Measurements from ENCODE around the gene HM13. TPM values are rescaled to one million over a fixed set of nuclear protein-coding genes. Genes with fewer than 3 reads are reported as not detected.

The HM13 gene
- total and polyA plus RNA-seq, 2 of the 4 experiments (the other 2 are of a cell fraction): 53.2 to 203 TPM

DNA sequence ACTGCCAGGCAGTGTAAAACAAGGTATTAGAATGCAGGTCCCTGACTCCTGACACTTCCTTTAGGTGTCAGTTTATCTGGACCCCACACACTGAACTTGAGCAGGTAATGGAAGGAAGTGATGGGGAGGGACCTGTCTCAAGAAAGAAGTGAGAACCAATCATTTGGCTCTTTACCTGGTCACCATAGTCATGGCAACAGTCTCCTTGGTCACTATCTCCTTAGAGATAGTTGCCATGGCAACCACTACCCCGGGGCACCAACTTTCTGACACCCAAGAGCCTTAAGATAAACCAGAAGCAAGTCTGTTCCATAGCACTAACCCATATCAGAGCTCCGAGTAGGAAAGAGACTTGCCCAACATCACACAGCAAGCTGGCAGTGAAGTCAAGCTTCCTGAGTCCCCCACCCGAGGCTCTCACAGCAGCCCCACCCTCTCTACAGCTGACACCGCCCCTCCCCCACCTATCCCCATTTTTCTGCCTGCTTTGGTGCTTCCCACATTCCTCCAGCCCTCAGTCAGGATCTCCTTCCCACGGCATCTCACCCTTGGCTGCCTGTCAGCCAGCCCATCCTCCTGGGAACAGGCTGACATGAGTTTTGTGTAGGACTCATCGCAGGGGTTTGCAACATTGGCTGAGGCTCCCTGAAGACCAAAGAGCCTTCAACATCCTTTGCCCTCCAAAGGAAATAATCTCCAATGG, 16.3 kb upstream of the HM13 start:
- POLR2A ChIA-PET (ENCODE audit: unreplicated experiment): no interaction called here
- dilution Hi-C loops (cut with HindIII; ENCODE audit: low sequenced_read_pairs, unreplicated experiment) (no loop called here), in situ Hi-C loops (cut with MboI; ENCODE audit: low sequenced_read_pairs) (no loop called here), intact Hi-C loops (cut with micrococcal nuclease) (no loop called here)
- no peak overlapping the region for H4K8ac ChIP-seq (ENCODE audit: low read depth in 2 of 2, low read length in 2 of 2)
- no peaks in the 10 kb centered on the region for H3K79me1 ChIP-seq (ENCODE audit: low read depth in 1 of 2, low read length in 2 of 2)
- no peak overlapping the region for H3K4me3 ChIP-seq (ENCODE audit: insufficient read depth, low read depth, low read length)
- H3K4me1 ChIP-seq (ENCODE audit: control insufficient read depth, insufficient read depth, low read length): 0 out of 2 replicates have a peak, but pooled peaks cover 2% of the 10 kb centered on the region
- CTCF ChIA-PET: interaction anchor here (0.6 kb wide), 1 partner anchor 33 kb away, joined by 3 read pairs; no protein-coding TSS in a partner anchor
- no peak for TF ChIP-seq CHD1 (IDR thresholded peaks at IDR 0.05; ENCODE audit: low read depth, low read length)
- no peak for TF ChIP-seq BHLHE40 (IDR thresholded peaks at IDR 0.05; ENCODE audit: low read depth, low read length)
- TF ChIP-seq CEBPB (IDR thresholded peaks at IDR 0.05; ENCODE audit: low read depth, low read length): no peak
- no peak for TF ChIP-seq NFE2L2 (IDR thresholded peaks at IDR 0.05; ENCODE audit: low read depth, low read length)
- no peak for TF ChIP-seq ELK1 (IDR thresholded peaks at IDR 0.05; ENCODE audit: borderline replicate concordance, low read depth, low read length)
- no peak for TF ChIP-seq RCOR1 (IDR thresholded peaks at IDR 0.05; ENCODE audit: insufficient replicate concordance, low read length)
- TF ChIP-seq MXI1 (IDR thresholded peaks at IDR 0.05; ENCODE audit: borderline replicate concordance, low read depth, low read length): no peak
- TF ChIP-seq, protein P1, sequence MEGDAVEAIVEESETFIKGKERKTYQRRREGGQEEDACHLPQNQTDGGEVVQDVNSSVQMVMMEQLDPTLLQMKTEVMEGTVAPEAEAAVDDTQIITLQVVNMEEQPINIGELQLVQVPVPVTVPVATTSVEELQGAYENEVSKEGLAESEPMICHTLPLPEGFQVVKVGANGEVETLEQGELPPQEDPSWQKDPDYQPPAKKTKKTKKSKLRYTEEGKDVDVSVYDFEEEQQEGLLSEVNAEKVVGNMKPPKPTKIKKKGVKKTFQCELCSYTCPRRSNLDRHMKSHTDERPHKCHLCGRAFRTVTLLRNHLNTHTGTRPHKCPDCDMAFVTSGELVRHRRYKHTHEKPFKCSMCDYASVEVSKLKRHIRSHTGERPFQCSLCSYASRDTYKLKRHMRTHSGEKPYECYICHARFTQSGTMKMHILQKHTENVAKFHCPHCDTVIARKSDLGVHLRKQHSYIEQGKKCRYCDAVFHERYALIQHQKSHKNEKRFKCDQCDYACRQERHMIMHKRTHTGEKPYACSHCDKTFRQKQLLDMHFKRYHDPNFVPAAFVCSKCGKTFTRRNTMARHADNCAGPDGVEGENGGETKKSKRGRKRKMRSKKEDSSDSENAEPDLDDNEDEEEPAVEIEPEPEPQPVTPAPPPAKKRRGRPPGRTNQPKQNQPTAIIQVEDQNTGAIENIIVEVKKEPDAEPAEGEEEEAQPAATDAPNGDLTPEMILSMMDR (conservative IDR thresholded peaks at IDR 0.05; ENCODE audit: low read depth, low read length): no peak
- TF ChIP-seq SMC3 (IDR thresholded peaks at IDR 0.05; ENCODE audit: low read depth, low read length): no peak
- no peak for TF ChIP-seq FOS (IDR thresholded peaks at IDR 0.05; ENCODE audit: low read depth, low read length)
- TF ChIP-seq, protein P2, sequence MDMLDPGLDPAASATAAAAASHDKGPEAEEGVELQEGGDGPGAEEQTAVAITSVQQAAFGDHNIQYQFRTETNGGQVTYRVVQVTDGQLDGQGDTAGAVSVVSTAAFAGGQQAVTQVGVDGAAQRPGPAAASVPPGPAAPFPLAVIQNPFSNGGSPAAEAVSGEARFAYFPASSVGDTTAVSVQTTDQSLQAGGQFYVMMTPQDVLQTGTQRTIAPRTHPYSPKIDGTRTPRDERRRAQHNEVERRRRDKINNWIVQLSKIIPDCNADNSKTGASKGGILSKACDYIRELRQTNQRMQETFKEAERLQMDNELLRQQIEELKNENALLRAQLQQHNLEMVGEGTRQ (IDR thresholded peaks at IDR 0.05; ENCODE audit: low read depth, low read length): no peak
- no peak for TF ChIP-seq RFX5 (IDR thresholded peaks at IDR 0.05; ENCODE audit: low read depth, low read length)
- H3K27me3 ChIP-seq (ENCODE audit: control insufficient read depth, insufficient read depth, low read length): peaks cover 9% of the 10 kb centered on the region
- H2AK5ac ChIP-seq (ENCODE audit: low read depth, low read length): no peak overlapping the region
- H3K18ac ChIP-seq (ENCODE audit: low read depth, low read length): no peak overlapping the region
- DNase-seq (peak; percentile 49), ATAC-seq (ENCODE audit: low read depth) (no peak)
- no peak overlapping the region for H4K5ac ChIP-seq (ENCODE audit: low read depth, low read length)
- H2AFZ ChIP-seq (replicated peaks; ENCODE audit: low read length, poor library complexity): no peak overlapping the region
- H3K9ac ChIP-seq (ENCODE audit: low read depth, low read length): no peak overlapping the region
- no peak overlapping the region for H3K27ac ChIP-seq (ENCODE audit: insufficient read depth, low read length)
- BruUV-seq (replicated peaks): no TSS peak
- no peak overlapping the region for H3K4me2 ChIP-seq (ENCODE audit: low read depth, low read length)
- no peak overlapping the region for H2BK20ac ChIP-seq (ENCODE audit: low read depth, low read length)
- no peak overlapping the region for H2AK9ac ChIP-seq (replicated peaks; ENCODE audit: low read depth, low read length, poor library complexity)
- no peak overlapping the region for H2BK120ac ChIP-seq (ENCODE audit: low read depth, low read length)
- H4K91ac ChIP-seq (ENCODE audit: insufficient read depth, low read depth, low read length): no peak overlapping the region
- no peaks in the 10 kb centered on the region for H4K20me1 ChIP-seq (ENCODE audit: insufficient read depth, low read length)
- H3K14ac ChIP-seq (replicated peaks; ENCODE audit: low read depth, low read length): no peak overlapping the region
- no peak overlapping the region for H2BK15ac ChIP-seq (ENCODE audit: low read depth, low read length)
- no peak overlapping the region for H3K23ac ChIP-seq (ENCODE audit: low read depth, low read length)
- no peaks in the 10 kb centered on the region for H3K9me3 ChIP-seq (ENCODE audit: control insufficient read depth, insufficient read depth, low read length)
- no peak overlapping the region for H2BK5ac ChIP-seq (ENCODE audit: low read depth, low read length, poor library complexity, severe bottlenecking)
- no peak overlapping the region for H3K4ac ChIP-seq (ENCODE audit: low read depth, low read length)
- no peaks in the 10 kb centered on the region for H3K36me3 ChIP-seq (ENCODE audit: control insufficient read depth, insufficient read depth, low read length)
- no peak overlapping the region for H3K56ac ChIP-seq (ENCODE audit: extremely low read depth, insufficient read depth, low read length)
- WGBS, 2 experiments (ENCODE audit: extremely low coverage in 2 of 2, insufficient read length in 1 of 2): 0% methylated on average over 1 of the region's 6 CpGs; no CpG with 5 or more reads in 1 of the 2 experiments
- no peaks in the 10 kb centered on the region for H3K9me1 ChIP-seq (ENCODE audit: insufficient read depth, low read length)

Data from IMR-90 (cell line).